HEK293T (cell line): ENCODE measurements around the gene RRP15.

ENCODE experiments used
- ZNF384 ChIP-seq: fragments of 450-650 bp; IDR thresholded peaks from 2 replicates; pipeline ENCODE4 v1.6.1; 2016
- TF ChIP-seq, protein P1 (sequence below): fragments of 450-650 bp; IDR thresholded peaks from 2 replicates; pipeline ENCODE4 v1.6.1; 2016

DNA sequence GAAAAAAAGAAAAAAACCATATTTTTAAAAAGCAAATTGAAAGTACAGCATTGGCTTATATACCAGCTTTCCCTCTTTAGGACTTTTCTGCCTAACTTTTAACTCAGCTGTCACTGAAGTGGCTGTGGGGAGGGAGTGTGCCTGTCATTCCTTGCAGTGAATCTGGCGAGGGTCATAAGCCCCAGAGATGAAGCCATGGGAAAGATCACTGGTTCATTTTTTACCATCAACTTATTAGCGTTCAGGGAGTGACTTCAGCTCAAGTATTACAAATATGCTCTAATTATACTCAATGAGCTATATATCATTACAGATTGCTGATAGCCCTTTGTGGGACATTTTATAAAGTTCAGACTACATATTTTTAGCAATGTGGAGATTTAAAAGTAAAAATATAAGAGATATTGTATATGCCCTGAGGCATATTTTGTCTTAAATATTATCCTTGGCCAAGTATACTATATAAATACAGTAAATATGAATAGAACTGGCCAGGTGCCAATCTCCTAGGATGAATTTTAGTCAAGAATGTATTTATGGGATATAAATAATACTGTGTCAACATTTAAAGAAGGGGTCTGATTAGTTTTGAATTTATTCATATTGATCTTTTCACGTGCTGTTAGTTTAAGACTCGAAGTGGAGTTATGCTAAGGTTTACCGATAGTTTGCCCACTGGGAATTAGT lies 64.4 kb downstream of the RRP15 start:
- TF ChIP-seq ZNF384 = no peak
- TF ChIP-seq, protein P1, sequence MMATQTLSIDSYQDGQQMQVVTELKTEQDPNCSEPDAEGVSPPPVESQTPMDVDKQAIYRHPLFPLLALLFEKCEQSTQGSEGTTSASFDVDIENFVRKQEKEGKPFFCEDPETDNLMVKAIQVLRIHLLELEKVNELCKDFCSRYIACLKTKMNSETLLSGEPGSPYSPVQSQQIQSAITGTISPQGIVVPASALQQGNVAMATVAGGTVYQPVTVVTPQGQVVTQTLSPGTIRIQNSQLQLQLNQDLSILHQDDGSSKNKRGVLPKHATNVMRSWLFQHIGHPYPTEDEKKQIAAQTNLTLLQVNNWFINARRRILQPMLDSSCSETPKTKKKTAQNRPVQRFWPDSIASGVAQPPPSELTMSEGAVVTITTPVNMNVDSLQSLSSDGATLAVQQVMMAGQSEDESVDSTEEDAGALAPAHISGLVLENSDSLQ = no peak
